NCI-H1694 treated with DMSO at 0.1 percent for 48 hours (cell line): ENCODE data around the gene USP10.

ENCODE experiments used
- DNase-seq: peaks from one replicate; lab custom pipeline; 2025; lab: John Stamatoyannopoulos, UW

Gene USP10

GRCh38 chr16:84806890-84807258 lies 107.1 kb downstream of the USP10 start:
- no peak for DNase-seq

DNA sequence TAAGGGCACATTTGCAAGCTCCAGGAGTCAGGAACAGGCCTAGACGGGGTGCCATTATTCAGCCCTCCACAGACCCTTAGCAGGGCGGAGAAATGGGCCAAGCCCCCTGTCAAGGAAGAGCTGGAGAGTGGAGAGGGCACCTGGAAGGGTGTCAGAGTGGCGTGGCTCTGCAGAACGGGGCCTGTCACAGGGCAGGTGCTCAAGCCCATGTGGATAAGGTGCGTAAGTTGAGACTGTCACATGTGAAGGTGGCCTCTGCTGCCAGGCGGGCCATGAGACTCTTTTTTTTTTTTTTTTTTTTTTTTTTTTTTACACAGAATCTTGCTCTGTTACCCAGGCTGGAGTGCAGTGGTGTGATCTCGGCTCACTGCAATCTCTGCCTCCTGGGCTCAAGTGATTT lies 108.0 kb downstream of the USP10 start:
- no peak for DNase-seq

GRCh38 chr16:84808826-84809225 lies 109.0 kb downstream of the USP10 start:
- no peak for DNase-seq

- no peak for DNase-seq
Measured at GRCh38 chr16:84810518-84811273, 110.9 kb downstream of the USP10 start.

- no peak for DNase-seq
Measured at GRCh38 chr16:84811529-84811928, 111.7 kb downstream of the USP10 start.

GRCh38 chr16:84813141-84813934 lies 113.5 kb downstream of the USP10 start:
- DNase-seq, result no peak

- no peak for DNase-seq
Measured at GRCh38 chr16:84815462-84815861, 115.7 kb downstream of the USP10 start.

DNA sequence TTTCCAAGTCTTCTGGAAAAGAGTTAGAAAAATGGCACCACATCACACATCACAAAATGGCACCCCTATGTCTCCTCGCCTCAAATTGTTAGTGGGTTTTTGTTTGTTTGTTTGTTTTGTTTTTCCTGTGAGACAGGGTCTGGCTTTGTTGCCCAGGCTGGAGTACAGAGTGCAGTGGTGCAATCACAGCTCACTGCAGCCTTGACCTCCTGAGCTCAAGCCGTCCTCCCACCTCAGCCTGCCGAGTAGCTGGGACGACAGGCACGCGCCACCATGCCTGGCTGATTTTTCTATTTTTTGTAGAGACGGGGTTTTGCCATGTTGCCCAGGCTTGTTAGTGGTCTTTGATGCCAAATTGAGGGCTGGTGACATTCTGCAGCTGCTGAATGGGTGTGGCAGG lies 116.2 kb downstream of the USP10 start:
- no peak for DNase-seq

- DNase-seq, result no peak
Measured at GRCh38 chr16:84816485-84816884, 116.7 kb downstream of the USP10 start.

DNA sequence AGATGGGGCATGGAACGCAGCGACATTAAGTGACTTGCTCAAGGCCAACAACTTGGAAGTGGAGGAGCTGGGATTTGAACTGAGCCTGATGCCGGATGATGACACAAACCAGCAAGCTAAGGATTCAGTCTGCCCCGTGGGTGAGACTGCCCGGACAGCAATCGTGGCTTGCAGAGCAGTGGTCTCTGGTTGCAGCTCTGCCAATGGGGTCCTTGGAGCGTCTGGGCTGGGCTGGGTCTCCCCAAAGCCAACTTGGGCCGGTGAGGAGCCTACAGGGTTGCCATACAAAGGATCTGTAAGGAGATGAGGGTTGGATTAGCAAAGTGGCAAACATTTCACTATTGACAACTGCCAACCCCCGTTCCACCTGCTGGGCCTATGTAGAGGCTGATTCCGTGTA lies 117.4 kb downstream of the USP10 start:
- no peak for DNase-seq

GRCh38 chr16:84817613-84818012 lies 117.8 kb downstream of the USP10 start:
- no peak for DNase-seq

- DNase-seq, result no peak
Measured at GRCh38 chr16:84818133-84818532, 118.3 kb downstream of the USP10 start.

- no peak for DNase-seq
Measured at GRCh38 chr16:84818989-84819643, 119.3 kb downstream of the USP10 start.

DNA sequence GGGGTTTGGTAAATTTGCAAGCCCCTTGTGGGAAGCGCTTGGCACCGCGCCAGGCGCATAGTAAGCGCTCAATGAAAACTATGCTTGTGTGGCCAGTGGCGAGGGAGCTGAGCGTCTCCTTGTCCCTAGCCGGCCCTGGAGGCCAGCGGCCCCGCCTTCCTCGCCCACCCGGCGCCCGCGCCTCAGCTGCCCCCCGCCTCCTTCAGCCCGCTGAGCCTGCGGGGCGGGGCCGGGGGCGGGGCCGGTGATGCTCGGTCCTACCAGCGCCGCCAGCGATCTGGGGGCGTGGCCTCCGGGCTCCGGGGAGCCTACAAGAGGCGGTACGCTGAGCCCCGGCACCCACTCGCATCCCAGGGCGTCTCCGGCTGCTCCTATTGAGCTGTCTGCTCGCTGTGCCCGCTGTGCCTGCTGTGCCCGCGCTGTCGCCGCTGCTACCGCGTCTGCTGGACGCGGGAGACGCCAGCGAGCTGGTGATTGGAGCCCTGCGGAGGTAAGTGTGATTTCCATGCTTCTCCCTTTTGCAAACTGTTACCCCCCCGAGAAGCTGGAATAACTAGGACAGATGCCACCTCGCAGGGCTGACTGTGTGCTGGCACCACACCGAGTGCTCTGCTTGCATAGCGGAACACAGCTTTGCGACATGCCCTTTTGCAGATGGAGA lies 120.0 kb downstream of the USP10 start, which contains the start of gene CRISPLD2:
CRISPLD2 (plus strand) TSS at position 342 of the 661 bp plus-strand sequence. CDS start 18,511 bp downstream, outside the sequence.
- DNase-seq, result peak; percentile 78

- no peak for DNase-seq
Measured at GRCh38 chr16:84820305-84820684, 120.5 kb downstream of the USP10 start.

DNA sequence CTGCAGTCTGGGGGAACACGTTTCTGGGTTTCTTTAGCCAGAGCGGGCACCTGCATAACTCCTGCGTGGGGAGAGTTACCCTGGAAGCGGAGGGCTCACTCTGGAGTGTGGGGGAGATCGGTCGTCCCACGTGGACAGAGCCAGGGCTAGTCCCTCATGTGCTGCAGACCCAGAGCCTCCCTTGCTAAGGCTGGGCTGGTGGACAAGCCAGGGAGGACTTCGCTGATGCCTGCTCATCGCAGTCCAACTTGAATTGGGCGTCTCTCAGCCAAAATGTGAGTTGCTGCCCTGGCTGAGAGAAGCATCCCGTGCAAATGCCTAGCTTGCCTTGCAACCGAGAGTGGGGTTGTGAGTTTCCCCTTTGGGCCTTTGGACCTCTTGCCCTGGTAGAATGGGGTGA lies 121.0 kb downstream of the USP10 start:
- DNase-seq, result no peak

DNA sequence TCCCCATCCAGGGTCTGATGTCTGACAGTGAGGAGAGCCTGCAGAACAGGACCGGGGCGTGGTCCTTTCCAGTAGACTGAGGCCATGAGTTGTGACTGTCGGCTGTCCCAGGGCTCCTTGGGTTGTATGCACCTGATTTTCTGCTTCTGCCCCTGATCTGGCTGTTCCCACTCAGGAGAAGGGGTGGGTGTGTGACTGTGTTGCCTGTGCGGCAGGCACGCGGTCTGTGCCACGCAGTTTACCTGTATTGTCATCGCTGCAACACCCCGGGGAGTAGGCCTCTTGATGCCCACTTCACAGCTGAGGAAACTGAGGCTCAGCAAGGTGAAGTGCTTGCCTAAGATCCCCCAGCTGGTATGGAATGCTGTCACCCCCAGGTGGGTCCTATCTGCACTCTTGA lies 121.4 kb downstream of the USP10 start:
- no peak for DNase-seq

DNA sequence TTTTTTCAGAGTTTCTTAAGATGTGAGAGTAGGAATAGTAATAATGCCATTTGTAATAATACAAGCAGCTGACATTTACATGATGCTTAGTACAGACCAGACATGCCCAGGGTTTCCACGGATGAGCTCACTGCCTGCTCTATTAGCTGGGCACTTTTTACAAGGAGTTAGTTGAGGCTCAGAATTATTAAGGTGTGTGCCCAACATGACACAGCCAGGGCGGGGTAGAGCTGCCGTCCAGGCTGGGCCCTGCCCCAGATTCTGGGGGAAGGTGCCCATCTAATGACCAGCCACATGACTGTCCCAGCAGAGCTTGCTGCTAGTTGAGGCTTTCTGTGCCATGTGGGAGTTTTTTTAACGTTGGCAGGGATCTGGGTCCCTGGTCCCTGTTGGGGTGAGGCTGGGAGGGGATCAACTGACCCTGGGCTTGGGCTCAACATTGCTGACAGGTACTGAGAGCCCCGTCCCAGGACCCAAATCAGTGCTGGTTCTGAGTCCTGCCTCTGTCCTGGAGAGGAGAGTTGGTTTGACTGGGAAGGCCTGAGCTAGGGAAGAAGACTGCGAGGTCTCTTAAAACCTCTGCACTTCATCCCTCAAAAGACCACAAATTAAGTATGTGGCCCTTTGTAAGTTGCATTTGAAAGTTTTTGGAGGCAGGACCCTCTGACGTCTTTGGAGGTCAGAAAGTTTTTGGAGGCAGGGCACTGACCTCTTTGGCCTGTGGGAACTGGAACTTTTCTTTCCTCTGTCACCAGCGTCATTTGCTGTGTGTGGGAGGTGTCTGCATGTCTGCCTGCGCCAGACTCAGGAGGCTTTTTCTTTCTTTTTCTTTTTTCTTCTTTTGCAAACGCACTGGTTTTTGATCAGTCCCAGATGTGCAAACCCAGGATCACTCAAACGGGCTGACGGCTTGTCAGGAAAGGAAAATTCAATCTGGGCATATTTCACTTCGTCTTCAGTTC lies 122.2 kb downstream of the USP10 start:
- DNase-seq, result no peak

DNA sequence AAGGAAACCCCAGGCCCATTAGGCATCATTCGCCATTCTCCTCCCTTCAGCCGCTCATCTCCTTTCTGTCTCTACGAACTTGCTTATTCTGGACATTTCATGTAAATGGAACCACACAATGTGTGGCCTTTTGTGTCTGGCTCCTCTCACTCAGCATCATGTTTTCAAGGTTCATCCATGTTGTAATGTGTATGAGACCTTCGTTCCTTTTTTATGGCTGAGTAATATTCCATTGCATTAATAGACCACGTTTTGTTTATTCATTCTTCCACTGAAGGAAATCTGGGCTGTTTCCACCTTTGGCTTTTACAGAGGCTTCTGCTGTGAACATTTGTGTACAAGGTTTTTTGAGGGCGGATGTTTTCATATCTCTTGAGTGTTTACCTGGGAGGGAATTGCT lies 123.2 kb downstream of the USP10 start:
- DNase-seq, result no peak

- DNase-seq, result no peak
Measured at GRCh38 chr16:84823484-84823883, 123.7 kb downstream of the USP10 start.

- DNase-seq, result no peak
Measured at GRCh38 chr16:84823926-84824325, 124.1 kb downstream of the USP10 start.
